Measurements from ENCODE around the gene SFT2D3.

The SFT2D3 gene, protein sequence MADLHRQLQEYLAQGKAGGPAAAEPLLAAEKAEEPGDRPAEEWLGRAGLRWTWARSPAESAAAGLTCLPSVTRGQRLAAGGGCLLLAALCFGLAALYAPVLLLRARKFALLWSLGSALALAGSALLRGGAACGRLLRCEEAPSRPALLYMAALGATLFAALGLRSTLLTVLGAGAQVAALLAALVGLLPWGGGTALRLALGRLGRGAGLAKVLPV

DNA sequence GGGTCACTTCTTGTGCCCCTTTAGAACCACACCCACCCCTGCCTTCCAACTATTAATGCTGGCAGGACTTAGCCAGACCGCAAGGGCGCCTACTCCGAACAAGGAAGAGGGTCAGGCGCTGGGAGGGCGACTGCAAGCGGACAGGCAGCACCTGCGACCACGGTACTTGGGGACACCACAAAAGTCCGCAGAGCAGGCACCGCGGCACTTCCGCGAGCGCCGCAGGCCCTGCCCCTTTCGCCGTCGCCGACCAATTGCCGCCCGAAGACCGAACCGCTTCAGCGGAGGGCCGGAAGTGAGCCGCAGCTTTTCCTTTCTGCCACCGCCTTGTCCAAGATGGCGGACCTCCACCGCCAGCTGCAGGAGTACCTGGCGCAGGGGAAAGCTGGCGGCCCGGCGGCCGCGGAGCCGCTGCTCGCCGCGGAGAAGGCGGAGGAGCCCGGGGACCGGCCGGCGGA, at the start of gene SFT2D3:
Gene SFT2D3 (plus strand): TSS at position 305 of the 458 bp plus-strand sequence. CDS start 32 bp downstream, at position 337.
- peak; percentile 74 to 95 (median 94) for DNase-seq

- no peak for DNase-seq
These were observed 49.2 kb upstream of the SFT2D3 start for GRCh38 chr2:127651971-127652550.

GRCh38 chr2:127652786-127653357, 48.4 kb upstream of the SFT2D3 start:
- no peak for DNase-seq

- DNase-seq = peak in 1 of 3 experiments; percentile 4
These were observed 47.7 kb upstream of the SFT2D3 start for GRCh38 chr2:127653421-127654083.

DNA sequence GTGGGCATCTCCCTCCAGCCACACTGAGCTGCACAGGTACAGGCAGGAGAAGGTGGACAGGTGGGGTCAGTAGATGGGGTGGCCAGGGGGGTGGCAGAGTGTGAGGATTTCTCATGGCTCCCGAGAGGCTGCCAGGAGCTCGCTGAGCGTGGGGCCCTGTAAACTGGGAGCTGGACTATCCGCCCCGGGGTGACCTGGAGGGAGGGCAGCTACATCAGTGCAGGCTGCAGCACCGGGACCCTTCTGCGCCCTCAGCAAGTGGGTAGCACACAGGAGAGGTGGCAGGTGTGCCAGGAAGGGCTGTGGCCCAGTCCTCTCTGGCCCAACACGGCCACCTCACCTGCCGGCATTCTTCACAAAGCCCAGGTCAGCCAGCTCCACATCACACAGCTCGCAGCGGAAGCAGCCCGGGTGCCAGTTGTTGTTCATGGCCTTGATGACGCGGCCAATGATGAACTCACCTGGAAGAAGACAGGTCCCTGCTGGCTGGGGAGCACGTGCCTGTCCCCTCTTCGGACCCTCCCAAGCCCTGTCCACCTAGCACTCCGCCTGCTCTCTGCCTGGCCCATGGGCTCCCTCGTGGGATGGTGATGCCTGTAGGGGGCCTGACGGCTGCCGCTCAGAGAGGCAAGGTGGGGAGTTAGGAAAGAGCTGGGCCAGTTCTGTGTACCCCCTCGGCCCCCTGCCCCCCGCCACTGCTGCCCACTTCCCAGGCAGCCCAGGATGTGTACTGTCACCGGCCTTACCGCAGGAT, 47.0 kb upstream of the SFT2D3 start:
- DNase-seq = no peak

- no peak for DNase-seq
These were observed 46.5 kb upstream of the SFT2D3 start for GRCh38 chr2:127654838-127655175.

GRCh38 chr2:127655209-127656073, 45.9 kb upstream of the SFT2D3 start:
- DNase-seq = no peak

GRCh38 chr2:127656569-127657231, 44.6 kb upstream of the SFT2D3 start:
- no peak for DNase-seq

- no peak for DNase-seq
These were observed 44.1 kb upstream of the SFT2D3 start for GRCh38 chr2:127657232-127657595.

GRCh38 chr2:127658146-127658545, 43.2 kb upstream of the SFT2D3 start:
- no peak for DNase-seq

DNA sequence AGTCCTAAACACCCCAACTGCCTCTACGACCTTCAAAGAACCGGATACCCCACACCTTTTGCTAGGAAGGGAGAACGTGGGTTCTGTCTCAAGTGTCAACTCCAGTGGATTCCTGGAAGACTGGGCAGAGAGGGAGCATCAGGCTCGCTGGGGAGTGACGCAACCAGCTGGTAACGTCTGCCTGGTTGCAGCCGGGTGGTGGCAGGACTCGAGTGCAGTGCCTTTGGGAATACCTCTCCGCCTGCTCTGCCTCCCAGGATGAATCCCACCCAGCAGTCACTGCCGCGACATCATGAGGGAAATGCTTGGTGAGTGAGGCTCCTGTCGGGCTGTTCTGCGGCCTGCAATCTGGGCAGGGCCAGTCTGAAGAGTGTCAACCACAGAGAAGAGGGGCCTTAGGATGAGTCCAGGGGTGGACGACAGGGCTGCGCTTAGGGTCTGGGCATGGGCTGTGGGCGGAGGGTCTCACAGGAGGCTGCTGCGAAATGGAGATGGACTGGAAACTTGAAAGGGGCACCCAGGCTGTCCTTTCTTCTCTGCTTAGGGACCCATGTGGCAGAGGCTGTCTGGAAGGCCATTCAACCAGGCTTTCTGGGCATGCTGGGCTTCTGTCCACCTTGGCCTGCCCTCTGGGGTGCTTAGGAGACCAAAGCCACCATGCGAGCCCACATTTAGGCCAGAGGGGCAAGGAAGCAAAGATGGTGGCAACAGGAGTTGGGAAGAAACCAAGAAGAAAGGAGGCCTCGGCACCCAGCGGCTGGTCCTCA, 42.5 kb upstream of the SFT2D3 start:
- DNase-seq = no peak

- no peak for DNase-seq
These were observed 41.6 kb upstream of the SFT2D3 start for GRCh38 chr2:127659408-127660290.

GRCh38 chr2:127660291-127660578, 41.1 kb upstream of the SFT2D3 start:
- no peak for DNase-seq

GRCh38 chr2:127661072-127661649, 40.1 kb upstream of the SFT2D3 start:
- DNase-seq = no peak

- no peak for DNase-seq
These were observed 39.3 kb upstream of the SFT2D3 start for GRCh38 chr2:127661949-127662510.

DNA sequence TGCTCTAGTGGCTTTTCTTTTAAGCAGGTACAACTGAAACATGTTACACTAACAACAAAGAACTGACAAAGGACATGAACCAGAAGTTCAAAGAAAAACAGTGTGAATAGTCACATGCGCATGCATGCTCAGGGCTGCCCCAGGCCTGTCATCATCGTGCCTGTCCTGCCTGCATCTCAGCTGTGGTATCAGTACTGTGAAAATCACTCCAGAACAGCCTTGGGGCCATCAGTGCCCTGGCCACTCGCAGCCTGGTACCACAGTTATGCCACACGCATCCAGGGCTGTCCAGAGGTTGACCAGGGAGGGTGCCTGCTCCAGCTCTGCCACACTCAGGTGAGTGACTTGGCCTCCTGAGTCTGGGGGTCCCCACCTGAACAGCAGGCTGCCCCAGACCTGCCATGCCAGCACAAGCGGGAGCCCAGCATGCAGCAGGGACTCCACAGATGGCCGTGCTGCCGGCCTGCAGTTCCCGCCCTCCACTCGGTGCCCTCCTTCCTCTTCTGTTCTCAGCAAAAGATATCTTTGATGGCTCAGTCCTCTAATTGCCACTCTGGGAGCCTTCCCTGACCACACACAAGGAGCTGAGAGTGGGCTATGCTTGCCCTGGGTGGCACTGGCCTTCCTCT, 38.2 kb upstream of the SFT2D3 start:
- DNase-seq = no peak

GRCh38 chr2:127663566-127664064, 37.7 kb upstream of the SFT2D3 start:
- DNase-seq = no peak

GRCh38 chr2:127664065-127664894, 37.0 kb upstream of the SFT2D3 start:
- no peak for DNase-seq

All from NCI-H1417 (cell line).